IMR-90 (cell line): ENCODE measurements around the gene GTF2H4.

ENCODE experiments used
- BHLHE40 ChIP-seq: fragments of 150-350 bp; IDR thresholded peaks from 2 replicates; pipeline ENCODE4 v1.6.1; 2016; ENCODE audit warnings: mild to moderate bottlenecking, low read depth, low read length
- CTCF ChIP-seq: conservative IDR thresholded peaks from 2 replicates; pipeline ENCODE4 v1.5.1; 2012; ENCODE audit warnings: mild to moderate bottlenecking, low read depth, low read length, improper control_type of control experiment
- MXI1 ChIP-seq: IDR thresholded peaks from 2 replicates; pipeline ENCODE4 v1.6.1; 2012; ENCODE audit warnings: low read depth, mild to moderate bottlenecking, low read length, moderate library complexity, borderline replicate concordance
- POLR2A ChIP-seq: IDR thresholded peaks from 2 replicates; pipeline ENCODE4 v1.6.1; 2012; ENCODE audit warnings: mild to moderate bottlenecking, low read depth, low read length
- RFX5 ChIP-seq: IDR thresholded peaks from 2 replicates; pipeline ENCODE4 v1.8.0; 2012; ENCODE audit warnings: low read depth, mild to moderate bottlenecking, low read length, moderate library complexity
- TF ChIP-seq, protein P1 (sequence below): fragments of 150-350 bp; IDR thresholded peaks from 2 replicates; pipeline ENCODE4 v1.6.1; 2017; ENCODE audit warnings: mild to moderate bottlenecking, antibody characterized with exemption, low read length, low read depth

DNA sequence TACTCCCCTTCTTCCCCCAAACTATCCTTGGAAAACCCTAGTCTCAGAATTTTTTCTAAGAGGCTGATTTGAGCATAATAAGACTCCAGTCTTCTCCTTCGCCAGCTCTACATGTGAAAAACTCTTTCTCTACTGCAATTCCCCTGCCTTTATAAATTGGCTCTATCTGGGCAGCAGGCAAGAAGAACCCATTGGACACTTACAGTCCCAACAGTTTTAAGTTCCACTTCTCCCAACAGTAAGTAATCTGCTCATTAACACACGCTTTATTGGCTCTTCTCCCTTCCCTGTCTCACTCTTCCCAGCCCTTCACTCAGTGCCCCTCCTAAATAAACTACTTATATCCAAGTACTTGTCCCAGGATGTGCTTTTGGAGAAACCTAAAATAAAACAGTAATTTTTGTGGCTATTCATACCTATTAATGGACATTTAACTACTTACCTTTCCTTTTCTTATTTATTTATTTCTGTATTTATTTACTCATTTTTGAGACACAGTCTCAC lies 34.8 kb upstream of the GTF2H4 start:
- TF ChIP-seq CTCF (no peak), POLR2A (no peak), RFX5 (no peak), BHLHE40 (no peak), MXI1 (no peak)
- TF ChIP-seq, protein P1, sequence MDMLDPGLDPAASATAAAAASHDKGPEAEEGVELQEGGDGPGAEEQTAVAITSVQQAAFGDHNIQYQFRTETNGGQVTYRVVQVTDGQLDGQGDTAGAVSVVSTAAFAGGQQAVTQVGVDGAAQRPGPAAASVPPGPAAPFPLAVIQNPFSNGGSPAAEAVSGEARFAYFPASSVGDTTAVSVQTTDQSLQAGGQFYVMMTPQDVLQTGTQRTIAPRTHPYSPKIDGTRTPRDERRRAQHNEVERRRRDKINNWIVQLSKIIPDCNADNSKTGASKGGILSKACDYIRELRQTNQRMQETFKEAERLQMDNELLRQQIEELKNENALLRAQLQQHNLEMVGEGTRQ, result no peak
